Erythroblast (primary cell): Measurements from ENCODE around the gene AFAP1L2.

Source experiments
- GATA1 ChIP-seq: IDR thresholded peaks from 2 replicates; pipeline ENCODE4 v1.6.1; 2011; ENCODE audit warnings: low read depth, mild to moderate bottlenecking, control low read depth, low read length, moderate library complexity
- POLR2A ChIP-seq: IDR thresholded peaks from 2 replicates; pipeline ENCODE4 v1.6.1; 2011; ENCODE audit warnings: mild to moderate bottlenecking, low read length

GRCh38 chr10:114326795-114327194 lies 77.5 kb downstream of the AFAP1L2 start:
- no peak for TF ChIP-seq POLR2A
- no peak for TF ChIP-seq GATA1
